HG02970 (cell line): Measurements from ENCODE around the gene FRMD4B.
"Not testable (repeated sequence)": the region's sequence is repeated elsewhere in the genome, so short reads cannot be mapped to it uniquely, and the experiment has no call there.

ENCODE experiments used
- ATAC-seq: cut with Tn5 transposase; IDR thresholded peaks from one replicate; pipeline ENCODE4 v1.9.1; 2021; ENCODE audit warnings: mild to moderate bottlenecking, moderate library complexity, moderate number of reproducible peaks; ENCODE audit not compliant: unreplicated experiment, low FRiP score

FRMD4B gene

DNA sequence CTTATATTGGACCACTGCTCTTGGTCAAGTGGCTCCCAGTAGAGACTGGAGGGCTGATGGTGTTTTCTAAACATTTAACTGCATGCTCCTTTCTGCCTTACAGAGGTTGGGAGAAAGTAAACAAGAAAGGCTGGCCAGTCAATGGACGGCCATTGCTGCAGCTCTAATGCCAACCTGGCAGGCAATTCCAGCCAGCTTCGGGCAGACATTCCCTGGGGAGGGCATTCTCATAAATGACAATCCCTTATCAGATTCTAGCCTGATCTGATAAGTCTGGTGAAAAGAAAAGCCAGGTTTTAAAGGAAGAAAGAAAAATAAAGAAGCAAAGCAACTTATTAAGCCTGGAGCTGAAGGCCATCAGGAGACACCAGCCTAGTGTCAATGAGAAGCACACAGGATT, 60.7 kb downstream of the FRMD4B start:
- ATAC-seq, result no peak

DNA sequence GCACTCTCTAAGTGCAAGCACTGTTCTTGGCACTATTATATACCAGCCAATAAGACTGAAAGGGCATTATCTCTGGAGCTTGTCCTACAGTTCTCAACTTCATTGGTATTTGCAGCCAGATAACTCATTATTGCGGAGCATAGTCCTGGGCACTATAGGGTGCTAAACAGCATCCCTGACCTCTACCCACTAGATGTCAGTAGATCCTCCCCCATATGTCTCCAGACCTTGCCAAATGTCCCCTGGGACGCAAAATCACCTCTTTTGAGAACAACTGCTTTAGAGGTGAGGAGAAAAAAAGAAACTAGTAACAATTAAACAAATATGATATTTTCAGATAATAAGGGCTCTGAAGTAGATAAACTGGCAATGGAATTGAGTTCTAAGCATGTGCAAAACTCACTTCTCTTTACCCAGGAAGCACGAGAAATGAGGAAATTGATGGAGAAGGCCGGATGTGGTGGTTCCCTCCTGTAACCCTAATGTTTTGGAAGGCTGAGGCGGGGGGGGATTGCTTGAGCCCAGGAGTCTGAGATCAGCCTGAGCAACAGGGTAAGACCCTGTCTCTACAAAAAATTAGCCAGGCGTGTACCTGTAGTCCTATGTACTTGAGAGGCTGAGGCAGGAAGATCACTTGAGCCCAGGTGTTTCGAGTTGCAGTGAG, 61.4 kb downstream of the FRMD4B start:
- ATAC-seq, result no peak

DNA sequence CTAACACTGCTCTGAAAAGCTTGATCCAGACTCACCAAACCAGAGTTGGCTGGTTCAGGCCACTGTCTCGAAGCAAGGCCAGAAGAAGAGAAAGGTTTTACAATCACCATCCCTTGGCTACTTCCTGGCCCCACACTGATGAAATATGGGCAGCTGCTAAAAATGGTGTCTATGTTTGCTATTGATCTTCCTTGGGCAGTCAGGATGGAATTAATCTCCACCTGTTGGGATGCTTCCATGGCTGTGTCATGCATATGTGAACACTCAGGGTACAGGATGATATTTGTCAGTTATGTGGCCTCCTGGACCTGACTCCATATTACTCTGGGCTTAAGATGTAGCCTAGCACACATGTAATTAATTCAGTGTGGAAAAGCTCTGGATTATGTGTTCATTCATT, 61.9 kb downstream of the FRMD4B start:
- ATAC-seq, result no peak

DNA sequence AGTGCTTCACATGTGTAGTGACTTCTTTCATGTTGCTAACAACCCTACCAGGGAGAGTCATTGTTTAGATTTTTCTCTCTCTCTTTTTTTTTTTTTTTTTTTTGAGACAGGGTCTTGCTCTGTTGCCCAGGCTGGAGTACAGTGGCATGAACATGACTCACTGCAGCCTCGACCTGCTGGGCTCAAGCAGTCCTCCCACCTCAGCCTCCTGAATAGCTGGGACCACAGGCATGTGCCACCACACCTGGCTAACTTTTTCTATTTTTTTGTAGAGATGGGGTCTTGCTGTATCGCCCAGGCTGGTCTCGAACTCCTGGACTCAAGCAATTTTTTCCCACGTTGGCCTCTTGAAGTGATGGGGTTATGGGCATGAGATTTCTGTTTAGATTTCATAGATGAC, 63.4 kb downstream of the FRMD4B start:
- ATAC-seq, result not testable (repeated sequence)

DNA sequence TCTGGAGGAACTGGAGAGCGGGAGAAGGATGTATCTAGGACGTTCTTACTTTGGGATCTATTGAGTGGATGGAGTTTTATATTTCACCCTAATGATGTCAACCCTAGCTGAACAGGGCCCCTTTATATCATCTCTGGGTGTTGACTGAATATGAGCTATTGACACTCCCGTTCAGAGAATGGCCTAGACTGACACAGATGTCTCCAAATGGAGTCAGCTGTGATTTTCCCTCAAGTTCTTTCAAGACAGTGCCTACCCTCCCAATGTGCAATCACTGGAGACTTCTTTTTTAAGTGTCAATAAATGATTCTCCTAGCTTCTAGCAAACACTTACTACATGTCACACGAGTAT, 63.8 kb downstream of the FRMD4B start:
- no peak for ATAC-seq

DNA sequence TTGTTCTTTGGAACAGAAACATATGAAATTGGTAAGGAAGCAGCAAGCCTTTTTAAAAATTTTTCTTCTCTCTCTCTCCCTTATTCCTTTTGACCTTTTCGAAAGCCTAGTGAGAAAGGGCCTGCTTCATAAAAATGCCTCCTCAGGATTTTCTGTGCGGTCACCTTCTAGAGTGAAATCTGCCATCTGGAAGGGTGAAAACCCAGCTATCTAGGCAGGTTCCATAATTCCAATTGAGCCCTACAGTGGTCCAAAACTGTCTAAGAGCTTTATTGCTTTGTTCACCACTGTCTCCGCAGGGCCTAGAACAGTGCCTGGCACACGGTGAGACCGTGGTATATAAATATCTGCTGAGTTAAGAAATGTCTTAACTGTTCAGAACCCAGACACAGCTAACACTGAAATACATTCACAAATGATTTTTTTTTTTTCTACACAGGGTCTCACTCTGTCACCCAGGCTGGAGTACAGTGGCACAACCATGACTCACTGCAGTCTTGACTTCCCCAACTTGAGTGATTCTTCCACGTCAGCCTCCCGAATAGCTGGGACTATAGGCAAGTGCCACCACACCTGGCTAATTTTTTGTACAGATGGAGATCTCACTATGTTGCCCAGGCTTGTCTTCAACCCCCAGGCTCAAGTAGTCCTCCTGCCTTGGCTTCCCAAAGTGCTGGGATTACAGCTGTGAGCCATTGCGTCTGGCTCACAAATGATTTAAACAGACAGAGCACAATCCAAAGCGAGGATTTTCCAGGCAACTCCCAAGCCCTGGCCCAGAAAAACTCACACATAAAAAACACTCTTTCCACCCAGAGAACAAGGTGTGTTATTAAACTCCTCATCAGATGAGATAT, 64.4 kb downstream of the FRMD4B start:
- ATAC-seq, result no peak

DNA sequence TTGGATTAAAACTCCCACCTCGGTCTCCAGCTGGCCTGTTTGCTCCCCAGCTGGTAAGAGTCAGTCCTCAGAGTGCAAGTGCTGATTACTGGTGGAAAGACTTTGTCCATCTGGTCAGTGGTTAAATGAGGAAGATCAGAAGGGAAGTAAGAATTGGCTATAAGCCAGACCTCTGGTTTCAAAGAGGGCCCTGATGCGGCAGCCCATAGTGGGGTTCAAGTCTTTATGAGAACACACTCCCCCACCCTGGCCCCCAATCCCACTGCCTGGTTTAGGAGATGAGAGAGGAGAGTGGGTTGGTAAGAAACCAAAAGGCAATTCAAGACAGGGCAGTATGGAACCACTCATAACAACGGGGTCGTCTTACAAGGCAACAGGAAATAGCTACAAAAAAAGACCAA, 65.0 kb downstream of the FRMD4B start:
- ATAC-seq, result no peak

DNA sequence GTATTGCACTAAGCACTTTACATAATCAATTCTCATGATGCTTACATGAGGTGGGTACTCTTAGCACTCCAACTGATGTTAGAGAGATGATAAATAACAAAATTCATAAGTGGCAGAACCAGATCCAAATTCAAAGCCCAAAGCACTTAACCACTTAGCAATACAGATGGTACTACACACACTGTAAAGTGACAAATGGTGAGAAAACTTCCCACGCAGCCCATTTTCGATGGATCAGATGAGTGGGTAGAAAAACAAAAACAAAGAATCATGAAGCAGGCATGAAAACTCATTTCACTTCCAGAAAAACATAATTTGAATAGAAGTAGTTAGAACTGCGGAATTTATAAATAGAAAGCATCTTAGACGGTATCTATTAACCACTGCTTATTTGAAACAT, 66.2 kb downstream of the FRMD4B start:
- no peak for ATAC-seq

DNA sequence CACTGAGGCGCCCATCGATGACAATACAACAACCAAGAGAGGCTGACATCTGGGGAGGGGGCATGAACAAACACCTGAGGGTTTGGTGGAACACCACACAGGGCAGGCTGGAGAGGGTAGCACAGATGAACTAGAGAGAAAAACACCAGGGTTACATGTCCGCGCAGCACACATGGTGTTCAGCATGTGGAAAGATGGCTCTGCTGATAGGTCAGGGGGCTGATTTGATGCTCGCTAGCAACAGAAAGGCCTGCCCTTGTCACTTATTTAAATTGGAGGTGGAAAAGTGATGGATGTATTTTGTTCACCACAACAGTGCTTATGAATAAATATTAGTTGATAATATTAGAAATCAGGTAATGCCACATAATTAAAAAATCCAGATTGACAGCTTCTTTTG, 67.5 kb downstream of the FRMD4B start:
- no peak for ATAC-seq

DNA sequence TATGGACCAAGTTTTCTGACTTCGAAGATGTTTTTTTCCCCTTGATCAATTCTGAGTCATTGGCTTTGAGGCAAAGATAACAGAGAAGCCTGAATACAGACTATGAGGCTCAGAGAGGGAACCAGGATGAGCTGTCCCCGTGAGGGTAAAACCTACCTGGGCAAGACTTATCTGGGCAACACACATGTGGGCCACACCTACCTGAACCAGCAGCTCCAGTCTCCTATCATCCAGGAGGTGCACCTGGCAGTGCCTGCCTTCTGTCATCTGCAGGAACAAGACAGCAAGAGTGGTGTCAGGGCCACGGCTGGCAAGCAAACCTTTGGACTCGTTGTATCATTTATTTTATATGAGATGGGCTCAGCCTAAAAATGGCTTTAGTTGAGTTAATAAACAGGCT, 72.6 kb downstream of the FRMD4B start:
- ATAC-seq, result no peak

DNA sequence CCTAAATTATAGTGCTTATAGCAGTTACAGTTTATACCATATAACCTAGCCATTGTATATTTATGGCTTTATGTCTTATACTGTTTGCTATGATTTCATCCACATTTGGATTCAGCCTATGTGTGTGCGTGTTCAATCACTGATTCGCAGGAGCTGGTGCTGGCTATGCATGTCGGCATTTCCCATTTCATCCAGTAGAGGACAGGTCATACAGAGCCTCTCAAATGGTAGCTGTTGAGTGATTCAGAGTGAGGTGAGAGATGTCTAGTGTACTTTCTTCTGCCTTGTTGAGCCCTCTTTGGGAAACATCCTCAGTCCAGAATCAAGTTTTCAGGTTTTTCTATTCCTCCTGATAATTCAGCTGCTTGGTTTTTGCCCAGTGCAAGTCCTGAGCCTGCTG, 76.1 kb downstream of the FRMD4B start:
- no peak for ATAC-seq

DNA sequence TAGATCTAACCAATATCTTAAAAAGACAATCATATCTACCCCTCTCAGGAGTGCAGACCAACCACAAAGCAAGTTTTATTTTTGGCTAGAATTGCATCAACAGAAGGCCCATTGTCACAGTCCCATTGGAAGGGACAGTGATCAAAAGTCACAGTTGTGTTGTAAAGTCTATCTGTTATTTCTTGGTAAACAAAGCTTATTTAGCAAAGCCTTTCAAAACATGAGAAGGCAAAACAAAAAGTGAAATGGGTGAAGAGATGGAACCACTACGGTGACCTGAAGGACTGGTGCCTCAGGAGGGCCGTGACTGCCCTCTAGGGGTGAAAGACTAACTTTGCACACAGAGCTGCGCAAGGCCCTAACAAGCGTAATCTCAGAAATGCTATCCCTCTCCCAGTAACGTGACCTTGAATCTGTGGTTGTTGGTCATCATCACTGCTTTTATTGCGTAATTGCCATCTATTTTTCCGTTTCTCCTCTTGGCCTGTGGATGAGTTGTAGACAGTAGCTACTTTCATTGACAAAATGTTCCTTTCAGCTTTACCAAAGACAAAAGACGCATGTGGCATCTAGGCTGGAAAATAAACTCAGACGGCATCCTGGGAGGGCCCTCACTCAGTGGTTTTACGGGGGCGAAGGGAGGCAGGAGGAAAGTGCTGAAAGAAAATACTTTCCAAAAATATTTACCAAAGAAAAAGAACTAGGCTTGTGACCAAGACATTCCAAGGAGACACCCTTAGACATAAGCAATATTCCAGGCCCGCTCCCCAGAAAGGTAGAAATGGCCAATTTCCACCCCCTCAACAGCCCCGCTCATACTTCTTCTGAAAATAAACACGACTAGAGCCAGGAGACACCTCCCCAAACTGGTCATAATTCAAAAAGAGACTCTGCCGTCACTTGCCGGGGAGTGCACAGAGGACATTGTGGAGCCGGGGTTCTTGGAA, 79.4 kb downstream of the FRMD4B start:
- ATAC-seq, result peak; percentile 85

DNA sequence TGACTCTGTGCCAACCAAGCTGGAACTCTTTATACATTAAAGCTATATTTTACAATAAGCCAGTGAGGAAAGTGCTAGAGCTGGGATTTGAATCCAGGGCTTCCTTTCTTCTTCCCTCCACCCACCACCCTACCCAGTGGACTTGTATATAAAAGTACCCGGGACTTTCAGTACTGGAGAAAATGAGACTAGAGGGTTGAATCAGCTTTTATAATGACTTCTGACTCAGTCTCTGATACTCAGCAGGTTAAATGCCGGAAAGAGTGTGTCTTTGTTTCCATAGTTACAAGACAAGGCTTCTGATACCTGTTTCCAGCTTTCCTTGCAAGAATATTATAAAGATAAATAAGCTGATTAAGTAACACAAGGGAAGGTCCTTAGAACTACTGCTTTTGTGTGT, 80.9 kb downstream of the FRMD4B start:
- no peak for ATAC-seq

DNA sequence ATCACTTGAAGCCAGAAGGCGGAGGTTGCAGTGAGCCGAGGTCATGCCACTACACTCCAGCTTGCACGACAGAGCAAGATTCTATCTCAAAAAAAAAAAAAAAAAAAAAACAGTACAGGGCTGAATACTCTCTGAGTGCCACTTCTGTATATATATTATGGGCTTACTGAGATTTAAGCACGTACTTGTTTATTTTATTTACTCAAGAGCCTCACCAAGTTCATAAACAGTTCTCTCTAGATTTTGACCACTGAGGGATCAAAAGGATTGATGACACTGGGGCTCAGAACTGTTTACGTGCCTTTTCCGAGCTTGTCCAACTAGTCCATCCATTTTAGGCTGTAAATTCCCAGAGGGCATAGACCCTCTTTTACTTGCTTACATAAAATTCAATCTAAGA, 81.5 kb downstream of the FRMD4B start:
- ATAC-seq, result no peak

DNA sequence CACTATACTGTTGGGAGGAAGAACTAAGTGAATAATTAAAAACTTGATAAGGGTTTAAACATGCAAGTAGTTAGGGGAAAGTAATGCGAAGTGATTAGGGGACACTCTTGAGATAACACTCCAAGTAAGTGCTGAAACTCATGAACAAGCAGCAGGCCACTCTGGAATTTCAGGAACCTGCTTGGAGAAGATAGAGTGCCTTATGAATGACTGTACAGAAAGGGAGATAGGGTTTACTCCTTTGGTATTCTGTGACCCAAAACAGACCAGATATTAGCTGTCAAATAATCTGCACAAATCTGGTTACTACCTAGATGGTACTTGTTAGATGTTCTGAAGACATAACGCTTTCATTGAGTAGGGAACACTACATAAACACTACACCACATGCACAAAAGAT, 85.6 kb downstream of the FRMD4B start:
- ATAC-seq, result no peak

DNA sequence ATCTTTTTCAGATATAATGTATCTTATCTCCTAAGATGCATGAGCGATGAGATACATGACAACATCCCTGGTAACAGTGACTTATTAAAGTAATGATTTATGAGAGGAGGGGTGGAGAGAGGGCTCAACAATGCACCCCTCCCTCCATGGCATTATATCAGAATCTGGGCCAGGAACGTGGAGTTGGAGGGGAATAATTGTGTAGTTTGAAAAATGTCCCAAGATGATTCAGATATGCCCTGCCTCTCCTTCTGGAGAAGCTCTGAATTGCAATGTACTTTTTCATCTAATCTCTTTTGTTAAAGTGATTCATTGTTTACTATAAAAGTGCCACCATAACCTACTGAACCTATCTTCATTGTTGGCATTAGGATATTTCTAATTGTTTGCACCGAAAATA, 86.5 kb downstream of the FRMD4B start:
- ATAC-seq, result no peak

DNA sequence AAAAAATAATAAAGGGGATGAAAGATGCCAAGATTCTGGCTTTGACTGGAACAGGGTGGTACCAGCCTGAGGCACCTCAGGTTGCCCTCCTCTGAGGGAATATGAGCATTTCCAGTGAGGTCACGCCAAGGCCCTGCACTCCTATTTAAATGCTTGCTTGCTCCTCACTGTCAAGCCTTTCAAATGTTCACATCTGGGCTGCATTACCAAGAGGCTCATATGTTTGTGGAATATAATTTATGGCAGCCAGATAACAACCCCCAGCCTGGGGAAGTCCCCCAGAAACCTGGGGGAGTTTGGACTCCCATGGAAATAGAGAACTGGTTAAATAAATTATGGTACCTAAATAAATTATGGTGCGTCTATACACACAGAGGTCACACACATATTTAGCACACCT, 88.4 kb downstream of the FRMD4B start:
- no peak for ATAC-seq

DNA sequence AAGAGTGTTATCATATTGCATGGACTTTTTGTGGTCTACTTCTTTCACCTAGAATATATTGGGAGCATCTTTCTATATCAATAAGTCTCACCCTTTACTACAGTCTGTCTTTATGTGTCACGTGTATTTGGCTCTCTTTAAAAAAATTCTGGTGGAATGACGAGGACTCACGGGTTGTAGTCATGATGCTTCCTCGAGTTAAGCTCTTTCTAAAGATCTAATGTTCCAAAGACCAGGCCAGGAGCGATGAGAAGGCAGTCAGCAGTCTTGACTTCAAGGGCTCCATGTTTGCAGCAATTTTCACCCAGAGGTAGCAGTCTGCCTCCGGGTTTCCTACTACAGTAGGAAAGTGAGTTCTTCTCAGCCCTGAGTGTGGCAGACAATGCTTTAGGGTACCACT, 88.9 kb downstream of the FRMD4B start:
- ATAC-seq, result no peak

DNA sequence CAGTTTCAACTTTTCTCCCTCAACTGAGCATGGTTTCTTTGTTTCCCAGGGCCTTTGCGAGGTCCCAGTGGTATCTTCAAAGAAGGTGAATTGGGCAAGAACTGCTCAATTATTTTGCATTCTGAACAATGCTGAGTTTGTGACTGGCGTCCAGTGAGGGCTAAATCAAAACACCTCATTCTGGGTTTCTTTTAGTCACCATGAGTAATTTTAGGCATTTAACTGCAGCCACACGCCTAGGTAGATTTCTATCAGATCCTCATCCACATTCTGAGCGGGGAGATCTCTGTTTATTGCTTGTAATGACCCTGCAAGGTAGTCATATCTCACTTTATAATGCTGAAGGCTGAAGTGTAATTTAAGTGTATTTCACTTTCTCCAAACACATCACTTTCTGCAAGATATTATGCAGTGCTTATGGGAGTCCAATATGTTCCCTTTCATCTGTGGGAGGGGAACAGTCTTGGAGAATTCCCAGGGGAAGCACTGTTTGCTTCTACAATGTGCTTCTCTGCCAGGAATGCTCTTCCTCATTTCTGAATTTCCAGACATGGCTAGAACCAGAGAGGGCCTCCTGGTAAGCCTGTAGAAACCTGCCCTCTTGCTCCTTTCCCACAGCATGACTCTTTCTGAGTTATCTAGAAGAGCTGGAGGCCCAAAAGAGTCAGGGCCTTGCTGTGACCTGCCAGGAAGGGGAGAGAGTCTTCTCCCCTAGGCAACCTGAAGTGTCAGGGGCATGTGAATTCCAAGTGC, 91.7 kb downstream of the FRMD4B start:
- ATAC-seq, result no peak

DNA sequence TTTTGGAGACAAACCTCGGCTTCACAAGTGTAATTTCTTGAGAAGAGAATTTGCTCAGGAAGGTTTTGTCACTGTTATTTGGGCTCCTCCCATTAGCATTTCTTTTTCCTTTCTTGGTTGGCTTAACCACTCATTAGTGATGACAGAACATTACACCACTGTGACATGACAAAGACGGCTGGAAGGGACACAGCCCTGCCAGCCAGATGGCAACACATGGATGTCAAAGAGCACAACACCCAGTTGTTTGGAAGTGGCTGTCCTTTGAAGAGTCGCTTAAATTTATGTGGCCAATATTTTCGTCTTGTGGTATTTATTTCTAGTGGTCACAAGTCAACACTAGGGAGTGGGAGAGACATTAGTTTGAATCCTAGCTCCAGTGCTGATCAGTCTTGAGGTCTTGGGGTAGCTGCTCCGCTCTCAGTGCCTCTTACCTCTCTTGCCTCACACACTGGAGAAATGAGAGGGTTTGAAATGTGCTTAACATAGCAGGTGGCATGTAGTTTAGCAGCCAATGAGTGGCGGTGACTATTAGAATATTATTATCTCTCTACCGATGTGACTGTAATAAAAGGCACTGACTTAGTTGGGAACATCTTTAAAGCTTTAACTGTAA, 92.8 kb downstream of the FRMD4B start:
- ATAC-seq, result no peak
